GM21723 (cell line): ENCODE data around the gene CLIP2.
"Not testable (repeated sequence)": the region's sequence is repeated elsewhere in the genome, so short reads cannot be mapped to it uniquely, and the experiment has no call there.

Source experiments
- ATAC-seq: cut with Tn5 transposase; IDR thresholded peaks from one replicate; pipeline ENCODE4 v1.9.1; 2021; ENCODE audit warnings: mild to moderate bottlenecking, moderate library complexity; ENCODE audit not compliant: unreplicated experiment

CLIP2 gene

GRCh38 chr7:74325210-74325565 lies 36.0 kb downstream of the CLIP2 start:
- ATAC-seq: no peak

DNA sequence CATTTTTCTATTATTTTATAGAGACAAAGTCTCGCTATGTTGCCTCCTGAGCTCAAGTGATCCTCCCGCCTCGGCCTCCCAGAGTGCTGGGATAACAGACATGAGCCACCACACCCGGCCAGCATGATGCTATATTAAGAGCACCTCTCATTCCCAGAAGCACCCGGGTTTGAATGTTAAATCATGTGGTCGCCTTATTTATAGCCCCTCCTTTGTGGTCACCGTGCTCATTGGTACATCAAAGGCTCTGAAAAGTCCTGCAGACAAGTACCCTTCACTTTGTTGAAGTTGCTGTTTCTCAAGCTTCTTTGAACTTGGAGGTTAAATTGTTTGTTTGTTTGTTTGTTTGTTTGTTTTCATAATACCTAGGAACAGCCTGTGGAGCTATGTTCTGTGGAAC lies 40.0 kb downstream of the CLIP2 start:
- no peak for ATAC-seq

DNA sequence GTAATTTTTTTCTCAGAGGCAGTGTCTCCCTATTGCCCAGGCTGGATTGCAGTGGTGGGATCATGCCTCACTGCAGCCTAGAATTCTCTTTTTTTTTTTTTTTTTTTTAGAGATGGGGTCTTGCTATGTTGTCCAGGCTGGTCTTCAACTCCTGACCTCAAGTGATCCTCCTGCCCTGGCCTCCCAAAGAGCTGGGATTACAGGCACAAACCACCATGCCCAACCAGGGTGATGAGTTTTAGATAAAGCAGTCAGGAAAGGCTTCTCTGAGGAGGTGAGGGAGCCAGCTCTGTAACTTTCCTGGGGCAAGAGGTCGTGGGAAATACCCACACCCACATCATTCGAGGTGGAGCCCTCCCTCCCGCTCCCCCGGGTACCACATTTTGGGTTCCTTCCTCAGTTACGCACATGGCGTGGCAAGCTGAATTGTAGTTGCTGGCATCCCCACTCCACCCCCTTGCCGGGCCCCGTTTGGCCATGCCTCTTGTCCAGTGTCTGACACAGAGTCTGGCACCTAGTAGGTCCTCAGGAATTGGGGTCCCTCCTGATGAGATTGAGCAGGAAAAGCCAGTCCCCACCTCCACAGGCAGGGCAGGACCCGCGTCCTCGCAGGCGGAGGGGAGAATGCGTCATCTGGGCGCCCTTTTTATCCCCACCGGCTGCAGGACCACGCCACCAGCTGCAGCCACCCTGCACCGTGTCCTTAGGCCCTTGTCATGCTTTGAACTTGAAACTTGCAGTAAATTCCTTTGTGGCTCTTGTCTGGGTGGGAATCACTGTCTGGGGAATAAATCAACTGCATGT lies 43.4 kb downstream of the CLIP2 start:
- no peak for ATAC-seq

- no peak for ATAC-seq
These were observed 44.8 kb downstream of the CLIP2 start for GRCh38 chr7:74334030-74334429.

- no peak for ATAC-seq
These were observed 48.7 kb downstream of the CLIP2 start for GRCh38 chr7:74337926-74338325.

GRCh38 chr7:74338366-74339108 lies 49.3 kb downstream of the CLIP2 start:
- ATAC-seq: no peak

GRCh38 chr7:74339648-74340047 lies 50.4 kb downstream of the CLIP2 start:
- not testable (repeated sequence) for ATAC-seq

GRCh38 chr7:74343281-74344131 lies 54.3 kb downstream of the CLIP2 start:
- no peak for ATAC-seq

- no peak for ATAC-seq
These were observed 54.9 kb downstream of the CLIP2 start for GRCh38 chr7:74344132-74344496.

DNA sequence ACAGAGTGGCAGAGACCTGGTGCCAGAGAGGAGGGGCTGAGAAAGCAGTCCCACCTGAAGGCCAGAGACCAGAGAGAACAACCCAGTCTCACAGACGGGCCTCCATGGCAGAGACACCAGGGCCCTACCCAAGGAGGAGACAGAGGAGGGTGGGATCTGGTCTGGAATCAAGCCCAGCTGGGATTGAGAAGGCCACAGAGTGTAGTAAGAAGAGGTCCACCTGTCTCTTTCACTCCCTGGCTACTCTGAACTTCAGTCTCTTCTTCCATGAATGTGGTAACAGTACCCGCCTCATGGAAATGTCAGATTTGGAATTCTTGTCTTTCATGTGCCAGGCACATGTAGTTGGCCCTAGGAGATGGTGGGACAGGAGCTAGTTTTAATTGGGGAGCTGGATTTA lies 55.6 kb downstream of the CLIP2 start:
- ATAC-seq: no peak

DNA sequence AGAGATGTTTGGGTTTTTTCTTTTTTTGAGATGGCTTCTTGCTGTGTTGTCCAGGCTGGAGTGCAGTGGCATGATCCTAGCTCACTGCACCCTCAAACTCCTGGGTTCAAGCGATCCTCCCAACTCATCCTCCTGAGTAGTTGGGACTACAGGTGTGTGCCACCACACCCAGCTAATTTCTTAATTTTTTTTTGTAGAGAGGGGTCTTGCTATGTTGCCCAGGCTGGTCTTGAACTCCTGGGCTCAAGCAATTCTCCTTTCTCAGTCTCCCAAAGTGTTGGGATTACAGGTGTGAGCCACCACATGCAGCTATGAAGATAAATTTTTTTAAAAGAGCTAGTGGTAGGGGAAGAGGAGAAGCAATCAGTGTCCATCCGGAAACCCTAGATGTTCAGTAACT lies 56.8 kb downstream of the CLIP2 start:
- ATAC-seq: no peak

DNA sequence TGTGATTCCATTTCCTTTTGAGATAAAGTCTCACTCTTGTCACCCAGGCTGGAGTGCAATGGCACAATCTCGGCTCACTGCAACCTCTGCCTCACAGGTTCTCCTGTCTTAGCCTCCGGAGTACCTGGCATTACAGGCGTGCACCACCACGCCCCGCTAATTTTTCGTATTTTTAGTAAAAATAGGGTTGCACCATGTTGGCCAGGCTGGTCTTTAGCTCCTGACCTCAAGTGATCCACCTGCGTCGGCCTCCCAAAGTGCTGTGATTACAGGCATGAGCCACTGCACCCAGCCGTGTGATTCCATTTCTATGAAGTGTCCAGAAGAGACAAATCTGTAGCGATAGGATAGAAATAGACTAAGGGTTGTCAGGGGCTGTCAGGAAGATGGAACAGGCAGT lies 60.4 kb downstream of the CLIP2 start:
- no peak for ATAC-seq

DNA sequence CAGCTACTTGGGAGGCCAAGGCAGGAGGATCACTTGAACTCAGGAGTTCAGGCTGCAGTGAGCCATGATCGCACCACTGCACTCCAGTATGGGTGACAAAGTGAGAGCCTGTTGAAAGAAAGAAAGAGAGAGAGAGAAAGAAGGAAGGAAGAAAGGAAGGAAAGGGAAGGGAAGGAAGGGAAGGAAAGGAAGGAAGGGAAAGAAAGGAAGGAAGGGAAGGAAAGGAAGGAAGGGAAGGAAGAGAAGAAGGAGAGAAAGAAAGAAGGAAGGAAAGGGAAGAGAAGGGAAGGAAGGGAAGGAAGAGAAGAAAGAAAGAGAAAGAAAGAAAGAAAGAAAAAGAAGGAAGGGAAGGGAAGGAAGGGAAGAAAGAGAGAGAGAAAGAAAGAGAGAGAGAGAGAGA lies 61.5 kb downstream of the CLIP2 start:
- no peak for ATAC-seq

DNA sequence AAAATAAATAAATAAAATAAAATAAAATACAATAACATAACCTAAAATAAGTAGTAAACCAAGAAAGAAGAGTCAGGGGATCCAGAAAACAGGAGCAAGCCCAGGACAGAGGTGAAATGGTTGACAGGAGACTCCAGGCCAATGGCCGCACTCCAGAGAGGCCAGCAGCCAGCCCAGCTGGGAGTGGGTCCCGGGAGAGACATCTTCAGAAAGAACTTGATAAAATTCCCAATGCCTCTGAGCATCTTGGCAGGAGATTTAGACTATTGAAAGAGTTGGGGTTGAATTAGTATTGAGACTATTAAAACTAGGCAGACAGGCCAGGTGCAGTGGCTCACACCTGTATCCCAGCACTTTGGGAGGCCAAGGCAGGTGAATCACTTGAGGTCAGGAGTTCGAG lies 62.6 kb downstream of the CLIP2 start:
- no peak for ATAC-seq

DNA sequence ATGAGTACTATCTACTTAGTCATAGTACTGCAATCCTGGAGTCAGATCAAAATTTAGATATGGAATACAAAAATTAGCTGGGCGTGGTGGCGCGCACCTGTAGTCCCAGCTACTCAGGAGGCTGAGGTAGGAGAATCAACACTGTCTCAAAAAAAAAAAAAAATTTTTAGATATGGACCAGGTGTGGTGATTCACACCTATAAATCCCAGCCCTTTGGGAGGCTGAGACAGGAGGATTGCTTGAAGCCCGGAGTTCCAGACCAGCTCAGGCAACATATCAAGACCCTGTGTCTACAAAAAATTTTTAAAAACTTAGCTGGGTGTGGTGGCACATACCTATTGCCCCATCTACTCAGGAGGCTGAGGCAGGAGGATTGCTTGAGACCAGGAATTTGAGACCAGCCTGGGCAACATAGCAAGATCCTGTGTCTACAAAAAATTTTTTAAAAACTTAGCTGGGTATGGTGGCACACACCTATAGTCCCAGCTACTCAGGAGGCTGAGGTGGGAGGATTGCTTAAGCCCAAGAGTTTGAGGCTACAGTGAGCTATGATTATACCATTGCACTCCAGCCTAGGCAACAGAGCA lies 63.4 kb downstream of the CLIP2 start:
- not testable (repeated sequence) for ATAC-seq

GRCh38 chr7:74354009-74354408 lies 64.8 kb downstream of the CLIP2 start:
- ATAC-seq: no peak

GRCh38 chr7:74355091-74355490 lies 65.9 kb downstream of the CLIP2 start:
- ATAC-seq: no peak

DNA sequence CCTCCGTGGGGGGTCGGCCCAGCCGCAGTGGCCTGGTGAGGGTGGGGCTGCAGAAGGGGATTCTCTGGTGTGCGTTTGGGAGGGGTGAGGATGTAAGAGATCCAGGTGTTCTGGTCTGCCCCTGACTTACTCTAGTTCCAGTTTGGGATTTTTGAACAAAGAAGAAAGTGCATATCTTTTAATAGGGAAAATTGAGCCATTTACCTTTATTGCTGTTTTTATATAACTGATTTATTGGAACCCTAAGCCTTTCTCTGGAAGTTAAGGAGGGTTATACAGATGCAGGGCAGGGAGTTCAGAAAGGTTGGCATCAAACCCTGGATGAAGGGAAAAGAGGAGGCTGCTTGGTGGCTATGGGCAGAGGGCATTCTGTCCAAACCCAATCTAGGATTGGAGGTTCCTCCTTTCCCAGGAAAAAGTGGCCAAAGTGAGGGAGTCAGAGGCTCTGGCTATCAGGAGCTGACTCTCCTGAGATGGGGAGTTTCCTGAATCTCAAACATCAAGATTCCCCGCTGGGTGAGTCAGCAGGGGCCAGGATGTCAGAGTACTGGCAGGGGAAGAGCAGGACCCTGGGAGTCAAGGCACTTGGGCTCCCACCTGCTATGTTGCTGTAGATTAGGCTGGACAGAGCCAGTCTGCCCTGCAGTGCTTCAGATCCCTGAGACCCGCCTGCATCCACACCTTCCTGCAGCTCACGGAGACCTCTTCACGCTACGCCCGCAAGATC lies 67.5 kb downstream of the CLIP2 start:
- no peak for ATAC-seq

- ATAC-seq: no peak
These were observed 70.8 kb downstream of the CLIP2 start for GRCh38 chr7:74360008-74360407.

GRCh38 chr7:74362266-74362665 lies 73.1 kb downstream of the CLIP2 start:
- ATAC-seq: no peak

DNA sequence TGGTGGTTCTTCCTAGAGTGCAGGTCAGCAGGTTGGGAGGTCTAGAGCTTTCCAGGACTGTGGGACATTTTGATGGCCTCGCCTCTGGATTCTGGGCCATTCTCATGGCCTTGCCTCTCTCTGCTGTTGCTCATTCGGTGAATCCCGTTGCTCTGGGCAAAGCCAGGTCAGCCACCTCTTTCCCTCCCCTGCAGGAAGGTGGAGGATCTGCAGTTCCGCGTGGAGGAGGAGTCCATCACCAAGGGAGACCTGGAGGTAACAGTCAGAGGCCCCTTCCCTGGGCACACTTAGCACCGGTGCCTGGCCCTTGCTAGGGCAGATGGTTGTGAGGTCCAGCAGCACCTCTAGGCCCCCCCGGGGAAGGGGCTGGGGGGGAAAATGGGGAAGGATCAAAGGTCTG lies 74.9 kb downstream of the CLIP2 start:
- ATAC-seq: no peak
